GM20431 (cell line): ENCODE measurements around the gene SEMA4D.

Experiments used
- in situ Hi-C: fragments of 300-500 bp; cut with MseI, MboI; formaldehyde crosslinking; loops from one replicate; pipeline ENCODE4 v1.15.0; 2020; ENCODE audit warnings: low sequenced_read_pairs; ENCODE audit not compliant: unreplicated experiment

Gene SEMA4D

GRCh38 chr9:89365532-89365912 lies 132.4 kb downstream of the SEMA4D start:
- in situ Hi-C loops = no loop called here

GRCh38 chr9:89364666-89365531 lies 133.0 kb downstream of the SEMA4D start:
- in situ Hi-C loops = no loop called here

DNA sequence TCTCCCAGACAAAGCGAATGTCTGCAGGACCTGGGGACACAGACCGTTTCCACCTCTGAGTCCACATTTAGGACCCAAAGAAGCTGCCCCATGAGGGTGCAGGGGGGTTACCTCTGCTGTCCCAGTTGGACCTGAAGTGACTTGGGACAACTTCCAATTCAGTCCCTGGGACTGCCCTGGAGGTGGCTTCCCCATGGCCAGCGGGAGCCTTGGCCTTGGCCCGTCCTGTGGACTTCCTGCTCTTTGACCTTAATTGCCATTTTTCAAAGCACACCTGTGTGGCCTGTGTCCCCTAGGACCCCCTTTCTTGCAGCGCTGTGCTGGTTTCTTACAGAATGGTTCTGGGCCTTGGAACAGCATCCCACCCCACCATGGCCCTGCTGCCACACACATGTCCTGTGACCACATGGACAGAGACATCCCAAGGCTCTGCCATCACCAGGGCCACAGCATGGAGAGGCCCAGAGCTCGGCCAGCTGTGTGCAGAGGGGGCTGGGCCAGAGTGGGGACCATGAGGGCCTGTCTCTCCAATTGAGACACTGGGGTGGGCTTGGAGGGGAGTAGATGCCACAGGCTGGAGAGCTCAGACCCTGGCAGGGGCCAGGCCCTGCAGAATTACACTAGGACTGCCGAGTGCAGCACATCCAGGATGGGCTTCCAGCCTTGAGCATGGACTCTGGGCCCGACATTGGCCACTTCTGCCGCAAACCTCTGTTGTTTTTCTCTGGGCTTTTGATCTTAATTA lies 133.8 kb downstream of the SEMA4D start:
- in situ Hi-C loops = no loop called here

DNA sequence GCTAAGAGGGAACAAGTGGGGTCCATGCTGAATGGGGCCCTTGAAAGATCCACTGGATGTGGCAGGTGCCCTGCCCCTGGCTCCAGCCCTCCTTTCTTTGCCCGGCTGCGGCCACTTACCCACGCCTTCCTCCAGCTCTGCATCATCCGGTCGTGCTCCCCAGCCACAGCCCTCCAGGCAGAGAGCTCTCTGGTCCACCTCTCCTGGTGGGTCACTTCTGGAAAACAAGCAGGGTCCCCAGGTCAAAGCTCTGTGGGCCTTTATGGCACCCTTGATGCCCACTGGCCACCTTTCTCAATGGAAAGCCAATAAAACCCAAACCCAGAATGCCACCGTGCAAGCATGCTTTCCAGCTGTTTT lies 134.6 kb downstream of the SEMA4D start:
- in situ Hi-C loops = no loop called here

- in situ Hi-C loops = no loop called here
These were observed 135.1 kb downstream of the SEMA4D start for GRCh38 chr9:89362647-89363310.

DNA sequence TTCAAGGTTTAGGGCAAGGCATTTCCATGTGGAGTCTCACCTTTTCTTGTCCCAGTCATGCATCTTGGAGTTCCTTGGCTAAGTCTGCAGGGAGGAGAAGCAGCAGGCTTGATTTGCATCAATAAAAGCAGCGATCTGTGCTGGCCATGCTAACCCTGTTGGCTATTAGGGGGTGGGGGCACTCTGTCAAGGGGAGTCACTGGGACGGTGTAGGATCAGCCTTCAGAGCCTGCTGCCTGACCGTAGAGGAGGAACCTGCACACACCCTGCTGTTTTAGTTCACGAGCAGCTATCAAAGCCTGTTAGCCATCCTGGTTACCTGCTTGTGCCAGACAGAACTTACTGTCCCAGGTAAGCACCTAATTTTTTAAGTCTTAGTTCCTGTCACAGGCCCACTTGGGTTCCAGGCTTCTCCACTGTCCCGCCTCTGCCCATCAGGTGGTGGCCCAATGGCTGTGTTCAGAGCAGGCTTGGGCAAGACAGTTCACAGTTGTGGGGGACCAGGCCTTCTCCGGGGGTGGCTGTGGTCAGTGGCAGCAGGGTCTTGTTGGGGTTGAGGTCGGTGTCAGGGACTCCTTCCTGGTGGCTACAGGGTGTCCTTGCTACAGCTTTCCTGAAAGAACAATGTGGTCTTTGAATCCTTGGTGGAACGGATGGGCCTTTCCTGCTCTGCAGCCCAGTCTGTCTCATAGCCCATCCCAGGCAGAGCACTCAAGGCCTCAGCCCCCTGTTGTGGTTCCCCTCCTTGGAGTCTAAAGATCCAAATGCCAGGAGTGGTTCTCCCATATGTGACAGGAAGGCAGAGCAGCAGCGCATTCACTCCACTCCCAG lies 135.9 kb downstream of the SEMA4D start:
- in situ Hi-C loops = no loop called here

- in situ Hi-C loops = no loop called here
These were observed 136.9 kb downstream of the SEMA4D start for GRCh38 chr9:89361031-89361430.

DNA sequence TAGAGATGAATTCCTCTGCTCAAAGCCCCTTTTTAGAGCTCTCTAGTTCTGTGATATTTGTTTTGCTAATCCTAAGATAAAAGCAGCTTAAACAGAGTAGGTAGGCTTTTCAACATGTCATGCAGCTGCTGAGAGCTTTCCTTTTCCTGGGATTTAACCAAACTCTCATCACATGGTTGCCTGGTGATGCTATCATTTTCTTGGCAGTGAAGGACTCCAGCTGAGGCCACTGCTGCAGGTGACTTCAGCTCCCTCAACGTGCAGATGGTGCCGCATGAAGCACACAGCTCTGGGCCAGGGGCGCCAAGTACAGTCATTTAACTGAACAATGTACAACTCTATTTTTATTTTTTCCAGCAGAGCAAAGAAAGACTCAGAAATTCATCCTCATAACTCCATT lies 137.4 kb downstream of the SEMA4D start:
- in situ Hi-C loops = no loop called here

- in situ Hi-C loops = no loop called here
These were observed 138.1 kb downstream of the SEMA4D start for GRCh38 chr9:89359751-89360261.

- in situ Hi-C loops = no loop called here
These were observed 138.9 kb downstream of the SEMA4D start for GRCh38 chr9:89358985-89359384.

DNA sequence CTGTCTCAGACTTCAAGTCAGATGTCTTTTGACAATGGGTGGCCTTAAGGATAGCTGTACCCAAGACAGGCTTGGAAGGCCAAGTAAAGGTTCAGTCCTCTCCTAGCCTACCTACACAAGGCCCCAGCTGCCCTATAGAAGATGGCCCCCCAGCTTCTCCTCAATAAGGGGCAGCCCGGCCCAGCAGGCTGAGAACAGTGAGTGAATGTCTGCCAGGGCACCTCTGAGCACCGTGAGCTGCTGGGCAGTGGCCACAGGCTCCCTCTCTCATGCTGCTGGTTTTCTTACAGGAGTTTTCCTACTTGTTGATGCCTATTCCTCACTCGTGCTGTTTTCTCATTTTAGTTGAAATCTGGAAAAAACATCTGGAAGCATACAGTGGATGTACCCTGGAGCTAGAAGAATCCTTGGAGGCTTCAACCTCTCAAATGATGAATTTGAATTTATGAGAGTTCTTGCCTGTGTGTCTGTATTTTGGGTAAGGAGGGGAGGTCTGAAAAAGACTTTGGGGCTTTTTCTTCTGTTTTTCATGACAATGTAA lies 139.5 kb downstream of the SEMA4D start:
- in situ Hi-C loops = no loop called here

GRCh38 chr9:89357331-89358197 lies 140.3 kb downstream of the SEMA4D start:
- in situ Hi-C loops = no loop called here

DNA sequence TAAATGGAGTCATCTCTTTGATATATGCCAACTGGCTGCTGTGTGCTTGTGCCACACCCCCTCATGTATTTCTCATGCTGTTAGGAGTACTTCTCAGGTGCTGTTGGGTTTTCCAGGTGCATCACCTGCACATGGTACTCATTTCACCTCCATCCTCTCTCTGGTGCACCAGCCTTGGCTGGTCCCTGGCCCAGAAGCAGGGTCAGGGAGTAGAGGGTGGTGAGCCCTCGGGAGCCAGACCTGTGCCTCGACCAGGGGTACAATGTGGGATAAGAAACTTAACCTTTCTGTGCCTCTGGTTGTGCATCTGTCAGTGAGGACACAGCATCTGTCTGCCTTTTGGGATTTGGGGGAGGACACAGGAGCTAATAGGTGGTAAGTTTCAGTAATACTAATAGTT lies 141.1 kb downstream of the SEMA4D start:
- in situ Hi-C loops = no loop called here

DNA sequence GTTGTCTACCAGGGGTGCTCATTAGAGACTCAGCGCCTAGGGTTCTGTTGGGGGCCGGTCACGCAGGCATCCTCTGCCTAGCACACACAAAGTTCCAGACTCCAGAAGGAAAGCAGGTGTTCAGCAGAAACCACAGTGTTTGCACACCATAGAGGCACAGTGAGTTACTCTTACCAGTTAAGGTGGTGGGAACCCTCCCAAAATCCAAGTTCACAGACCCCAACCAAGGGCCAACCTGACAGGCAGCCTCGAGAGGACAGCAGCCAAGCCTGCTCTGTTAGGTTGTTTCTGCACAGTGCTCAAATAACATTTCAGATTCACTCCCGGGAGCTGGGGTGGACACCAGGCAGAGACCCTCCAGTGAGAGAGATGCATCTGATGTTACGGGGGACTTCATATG lies 143.4 kb downstream of the SEMA4D start:
- in situ Hi-C loops = no loop called here

DNA sequence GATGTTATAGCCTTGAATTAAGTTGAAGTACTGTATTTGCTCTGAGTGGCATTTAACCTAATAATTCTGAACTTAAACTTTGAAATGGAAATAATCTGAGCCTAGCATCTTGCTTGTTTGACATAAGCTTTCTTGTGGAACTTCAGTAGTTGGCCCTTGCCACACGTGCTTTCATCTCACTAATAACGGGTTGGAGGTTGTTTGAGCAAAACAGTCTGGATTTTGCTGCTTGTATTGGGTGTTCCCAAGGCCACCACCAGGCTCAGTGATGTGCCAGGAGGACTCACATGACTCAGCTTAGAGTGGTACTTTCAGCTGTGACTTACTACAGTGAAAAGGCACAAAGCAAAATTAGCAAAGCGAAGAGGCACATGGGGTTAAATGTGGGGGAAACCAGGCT lies 143.9 kb downstream of the SEMA4D start:
- in situ Hi-C loops = no loop called here

- in situ Hi-C loops = no loop called here
These were observed 144.9 kb downstream of the SEMA4D start for GRCh38 chr9:89352874-89353649.

- in situ Hi-C loops = no loop called here
These were observed 145.5 kb downstream of the SEMA4D start for GRCh38 chr9:89352451-89352850.
